Fibroblast of lung (primary cell): ENCODE measurements around the gene ACBD6.

Experiments
- EZH2 ChIP-seq: IDR thresholded peaks from 2 replicates; pipeline ENCODE4 v1.5.1; 2012; ENCODE audit warnings: low read length, control low read depth, mild to moderate bottlenecking; ENCODE audit errors: missing control alignments
- TF ChIP-seq, protein P1 (sequence below), 2 donors: IDR thresholded peaks in 1 of 2; conservative IDR thresholded peaks in 1 of 2; 1 replicate in 1 of 2; 2 replicates in 1 of 2; pipeline ENCODE4 v1.5.1; 2011 to 2012; ENCODE audit warnings: low read length in 2 of 2, control low read depth in 1 of 2, inconsistent platforms in 1 of 2, low read depth in 1 of 2, mild to moderate bottlenecking in 1 of 2

- TF ChIP-seq, protein P1, sequence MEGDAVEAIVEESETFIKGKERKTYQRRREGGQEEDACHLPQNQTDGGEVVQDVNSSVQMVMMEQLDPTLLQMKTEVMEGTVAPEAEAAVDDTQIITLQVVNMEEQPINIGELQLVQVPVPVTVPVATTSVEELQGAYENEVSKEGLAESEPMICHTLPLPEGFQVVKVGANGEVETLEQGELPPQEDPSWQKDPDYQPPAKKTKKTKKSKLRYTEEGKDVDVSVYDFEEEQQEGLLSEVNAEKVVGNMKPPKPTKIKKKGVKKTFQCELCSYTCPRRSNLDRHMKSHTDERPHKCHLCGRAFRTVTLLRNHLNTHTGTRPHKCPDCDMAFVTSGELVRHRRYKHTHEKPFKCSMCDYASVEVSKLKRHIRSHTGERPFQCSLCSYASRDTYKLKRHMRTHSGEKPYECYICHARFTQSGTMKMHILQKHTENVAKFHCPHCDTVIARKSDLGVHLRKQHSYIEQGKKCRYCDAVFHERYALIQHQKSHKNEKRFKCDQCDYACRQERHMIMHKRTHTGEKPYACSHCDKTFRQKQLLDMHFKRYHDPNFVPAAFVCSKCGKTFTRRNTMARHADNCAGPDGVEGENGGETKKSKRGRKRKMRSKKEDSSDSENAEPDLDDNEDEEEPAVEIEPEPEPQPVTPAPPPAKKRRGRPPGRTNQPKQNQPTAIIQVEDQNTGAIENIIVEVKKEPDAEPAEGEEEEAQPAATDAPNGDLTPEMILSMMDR (conservative IDR thresholded peaks at IDR 0.05 in 1 of 2, IDR thresholded peaks at IDR 0.05 in 1 of 2; ENCODE audit: low read depth in 1 of 2, low read length in 2 of 2) = no peak
- no peak for TF ChIP-seq EZH2
Measured at GRCh38 chr1:180544050-180544449, 41.7 kb upstream of the ACBD6 start.
